ENCODE data around the gene NEK10.

DNA sequence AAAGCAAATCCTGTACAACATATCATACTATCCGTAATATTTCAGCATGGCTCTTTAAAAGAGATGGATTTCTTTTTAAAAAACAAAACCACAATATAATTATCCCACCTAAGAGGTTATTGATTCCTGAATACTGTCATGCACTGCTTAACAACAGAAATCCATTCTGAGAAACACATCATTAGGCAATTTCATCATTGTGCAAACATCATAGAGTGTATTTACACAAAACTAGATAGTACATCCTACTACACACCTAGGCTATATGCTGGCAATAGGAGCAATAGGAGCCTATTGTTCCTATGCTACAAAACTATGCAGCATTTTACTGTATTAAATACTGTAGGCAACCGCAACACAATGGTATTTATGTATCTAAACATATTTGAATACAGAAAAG, 242.0 kb downstream of the NEK10 start:
- no peak for TF ChIP-seq POLR2AphosphoS5 (IDR thresholded peaks at IDR 0.05; ENCODE audit: low read depth, low read length)
- TF ChIP-seq CTCF (IDR thresholded peaks at IDR 0.05) = no peak
- TF ChIP-seq, protein P1, sequence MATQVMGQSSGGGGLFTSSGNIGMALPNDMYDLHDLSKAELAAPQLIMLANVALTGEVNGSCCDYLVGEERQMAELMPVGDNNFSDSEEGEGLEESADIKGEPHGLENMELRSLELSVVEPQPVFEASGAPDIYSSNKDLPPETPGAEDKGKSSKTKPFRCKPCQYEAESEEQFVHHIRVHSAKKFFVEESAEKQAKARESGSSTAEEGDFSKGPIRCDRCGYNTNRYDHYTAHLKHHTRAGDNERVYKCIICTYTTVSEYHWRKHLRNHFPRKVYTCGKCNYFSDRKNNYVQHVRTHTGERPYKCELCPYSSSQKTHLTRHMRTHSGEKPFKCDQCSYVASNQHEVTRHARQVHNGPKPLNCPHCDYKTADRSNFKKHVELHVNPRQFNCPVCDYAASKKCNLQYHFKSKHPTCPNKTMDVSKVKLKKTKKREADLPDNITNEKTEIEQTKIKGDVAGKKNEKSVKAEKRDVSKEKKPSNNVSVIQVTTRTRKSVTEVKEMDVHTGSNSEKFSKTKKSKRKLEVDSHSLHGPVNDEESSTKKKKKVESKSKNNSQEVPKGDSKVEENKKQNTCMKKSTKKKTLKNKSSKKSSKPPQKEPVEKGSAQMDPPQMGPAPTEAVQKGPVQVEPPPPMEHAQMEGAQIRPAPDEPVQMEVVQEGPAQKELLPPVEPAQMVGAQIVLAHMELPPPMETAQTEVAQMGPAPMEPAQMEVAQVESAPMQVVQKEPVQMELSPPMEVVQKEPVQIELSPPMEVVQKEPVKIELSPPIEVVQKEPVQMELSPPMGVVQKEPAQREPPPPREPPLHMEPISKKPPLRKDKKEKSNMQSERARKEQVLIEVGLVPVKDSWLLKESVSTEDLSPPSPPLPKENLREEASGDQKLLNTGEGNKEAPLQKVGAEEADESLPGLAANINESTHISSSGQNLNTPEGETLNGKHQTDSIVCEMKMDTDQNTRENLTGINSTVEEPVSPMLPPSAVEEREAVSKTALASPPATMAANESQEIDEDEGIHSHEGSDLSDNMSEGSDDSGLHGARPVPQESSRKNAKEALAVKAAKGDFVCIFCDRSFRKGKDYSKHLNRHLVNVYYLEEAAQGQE (IDR thresholded peaks at IDR 0.05; ENCODE audit: insufficient read depth in 1 of 2, low read depth in 2 of 2, low read length in 1 of 2) = no peak
- no peak for TF ChIP-seq TCF7L2 (IDR thresholded peaks at IDR 0.05; ENCODE audit: low read depth, low read length)

Measured in Panc1 (cell line).